Activated effector memory CD4-positive, alpha-beta T cell treated with Interleukin-2 at 50 U/mL for 16 hours (primary cell): Measurements from ENCODE around the gene ARMH1.
"Not testable (repeated sequence)": the region's sequence is repeated elsewhere in the genome, so short reads cannot be mapped to it uniquely, and the experiment has no call there.

ENCODE experiments used
- DNase-seq: peaks from one replicate; pipeline ENCODE4 v3.0.0-alpha.2; 2020

The ARMH1 gene

DNA sequence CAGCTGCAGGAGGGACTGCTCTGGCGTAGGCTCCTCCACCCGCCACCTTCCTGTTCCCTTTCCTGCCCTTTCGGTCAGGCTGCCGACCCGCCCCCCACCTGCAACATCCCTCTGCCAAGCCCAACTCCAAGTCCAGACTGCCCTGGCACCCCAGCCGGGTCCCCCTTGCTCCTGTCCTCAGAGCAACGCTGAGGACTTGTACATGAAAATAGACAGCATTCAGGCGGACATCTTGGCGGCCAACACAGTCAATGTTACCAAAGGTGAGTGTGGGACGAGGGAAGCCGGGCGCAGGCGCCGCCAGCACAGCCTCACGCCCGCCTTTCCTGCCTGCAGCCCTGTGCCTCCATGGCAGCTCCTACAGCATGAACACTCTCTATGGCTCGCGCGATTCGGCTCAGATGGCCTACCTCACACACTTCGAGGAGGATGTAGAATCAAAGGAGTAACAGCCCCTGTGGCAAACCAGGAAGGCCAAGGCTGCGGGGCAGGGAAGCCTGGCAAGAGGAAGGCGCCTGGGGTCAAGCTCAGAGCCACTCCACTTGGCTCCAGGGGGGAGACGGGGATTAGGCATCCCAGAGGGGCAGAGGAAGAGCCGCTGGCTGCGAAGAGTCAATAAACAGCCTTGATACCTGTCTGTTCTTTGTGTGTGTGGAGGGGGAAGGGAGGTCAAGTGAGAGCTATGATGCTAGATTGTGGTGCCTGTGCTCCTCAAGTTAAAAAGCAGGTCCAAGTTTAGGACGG lies 50.6 kb downstream of the ARMH1 start:
- DNase-seq: no peak

DNA sequence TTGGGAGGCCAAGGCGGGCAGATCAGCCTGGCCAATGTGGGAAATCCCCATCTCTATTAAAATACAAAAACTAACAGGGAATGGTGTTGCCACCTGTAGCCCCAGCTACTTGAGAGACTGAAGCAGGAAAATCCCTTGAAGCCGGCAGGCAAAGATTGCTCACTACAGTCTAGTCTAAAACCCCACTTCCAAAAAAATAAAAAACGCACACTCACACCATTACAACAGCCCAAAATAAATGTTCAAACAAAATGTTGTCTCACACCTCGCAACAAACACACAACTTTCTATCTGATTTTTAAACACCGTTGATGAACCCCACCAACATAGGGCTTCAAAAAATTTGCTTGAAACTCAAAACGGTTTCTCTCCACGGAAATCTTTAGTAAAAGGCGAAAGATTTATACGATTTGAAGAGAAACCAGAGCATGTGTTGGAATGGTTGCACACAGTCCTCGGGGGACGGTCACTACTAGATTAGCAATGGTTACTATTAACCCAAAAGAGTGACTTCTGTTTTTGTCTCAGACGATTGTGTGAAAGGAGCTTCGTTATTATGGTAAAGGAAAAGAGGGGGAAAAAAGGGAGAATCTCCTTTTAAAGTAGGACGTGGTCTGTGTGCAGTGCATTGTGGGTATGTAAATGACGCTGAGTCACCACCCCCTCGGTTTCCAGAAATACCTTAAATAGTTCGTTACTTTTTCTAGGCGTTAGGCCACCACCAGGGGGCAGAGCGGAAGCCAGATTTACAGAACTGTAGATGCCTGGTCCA lies 56.4 kb downstream of the ARMH1 start, which contains the start of gene RNU5D-1:
Gene RNU5D-1, minus strand, starts transcription at position 430 of the 772 bp plus-strand sequence.
- peak; percentile 86 for DNase-seq

DNA sequence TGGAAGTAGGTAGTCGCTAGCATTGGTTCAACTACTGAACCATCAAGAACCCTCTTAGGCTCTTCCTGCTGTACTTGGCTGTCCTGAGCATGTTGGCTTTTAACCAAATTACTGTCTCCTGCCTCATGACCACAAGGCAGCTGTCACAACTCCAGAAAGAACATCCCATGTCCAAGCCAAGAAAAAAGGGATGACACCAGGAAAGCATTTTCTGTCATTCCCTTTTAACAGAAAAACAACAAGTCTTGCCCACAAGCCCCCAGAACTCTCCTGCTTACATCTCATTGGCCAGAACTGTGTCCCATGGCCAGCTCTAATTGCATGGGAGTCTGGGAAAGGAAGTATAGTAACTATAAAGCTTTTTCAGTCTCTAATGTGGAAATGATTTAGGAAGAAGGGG lies 58.9 kb downstream of the ARMH1 start:
- no peak for DNase-seq

DNA sequence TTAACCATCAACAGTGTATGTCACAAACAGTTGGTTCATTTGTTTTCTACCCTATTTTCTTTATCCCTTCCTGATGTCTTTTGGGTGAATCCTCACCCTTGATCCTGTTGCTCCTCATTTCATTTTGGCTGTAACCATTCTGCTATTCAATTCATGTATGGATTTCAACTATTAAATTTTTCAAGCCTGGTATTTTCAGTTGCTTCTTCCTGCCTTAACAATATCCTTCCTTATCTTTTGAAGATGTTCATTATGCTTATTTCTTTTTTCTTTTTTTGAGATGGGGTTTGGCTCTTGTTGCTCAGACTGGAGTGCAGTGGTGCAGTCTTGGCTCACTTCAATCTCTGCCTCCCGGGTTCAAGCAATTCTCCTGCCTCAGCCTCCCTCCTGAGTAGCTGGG lies 59.3 kb downstream of the ARMH1 start:
- no peak for DNase-seq

DNA sequence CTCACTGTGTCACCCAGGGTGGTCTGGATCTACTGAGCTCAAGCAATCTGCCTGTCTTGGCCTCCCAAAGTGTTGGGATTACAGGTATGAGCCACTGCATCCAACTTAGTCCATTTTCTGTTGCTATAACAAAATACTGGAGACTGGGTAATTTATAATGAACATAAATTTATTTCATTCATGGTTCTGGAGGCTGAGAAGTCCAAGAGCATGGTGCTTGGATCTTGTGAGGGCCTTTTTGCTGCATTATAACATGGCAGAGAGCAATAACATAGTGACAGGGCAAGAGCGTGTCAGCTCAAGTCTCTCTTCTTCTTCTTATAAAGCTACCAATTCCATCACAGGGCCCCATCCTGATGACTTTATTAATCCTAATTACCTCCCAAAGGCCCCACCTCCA lies 61.5 kb downstream of the ARMH1 start:
- DNase-seq: no peak

DNA sequence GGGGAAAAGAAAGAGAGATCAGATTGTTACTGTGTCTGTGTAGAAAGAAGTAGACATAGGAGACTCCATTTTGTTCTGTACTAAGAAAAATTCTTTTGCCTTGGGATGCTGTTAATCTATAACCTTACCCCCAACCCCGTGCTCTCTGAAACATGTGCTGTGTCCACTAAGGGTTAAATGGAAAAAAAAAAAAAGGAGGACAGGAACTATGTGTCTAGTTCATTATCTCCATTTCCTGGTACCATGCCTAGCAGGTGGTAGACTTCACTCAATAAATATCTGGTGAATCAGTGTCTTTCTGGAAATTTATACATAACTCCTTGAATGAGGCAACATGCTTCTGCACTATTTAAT lies 64.4 kb downstream of the ARMH1 start:
- DNase-seq: not testable (repeated sequence)

DNA sequence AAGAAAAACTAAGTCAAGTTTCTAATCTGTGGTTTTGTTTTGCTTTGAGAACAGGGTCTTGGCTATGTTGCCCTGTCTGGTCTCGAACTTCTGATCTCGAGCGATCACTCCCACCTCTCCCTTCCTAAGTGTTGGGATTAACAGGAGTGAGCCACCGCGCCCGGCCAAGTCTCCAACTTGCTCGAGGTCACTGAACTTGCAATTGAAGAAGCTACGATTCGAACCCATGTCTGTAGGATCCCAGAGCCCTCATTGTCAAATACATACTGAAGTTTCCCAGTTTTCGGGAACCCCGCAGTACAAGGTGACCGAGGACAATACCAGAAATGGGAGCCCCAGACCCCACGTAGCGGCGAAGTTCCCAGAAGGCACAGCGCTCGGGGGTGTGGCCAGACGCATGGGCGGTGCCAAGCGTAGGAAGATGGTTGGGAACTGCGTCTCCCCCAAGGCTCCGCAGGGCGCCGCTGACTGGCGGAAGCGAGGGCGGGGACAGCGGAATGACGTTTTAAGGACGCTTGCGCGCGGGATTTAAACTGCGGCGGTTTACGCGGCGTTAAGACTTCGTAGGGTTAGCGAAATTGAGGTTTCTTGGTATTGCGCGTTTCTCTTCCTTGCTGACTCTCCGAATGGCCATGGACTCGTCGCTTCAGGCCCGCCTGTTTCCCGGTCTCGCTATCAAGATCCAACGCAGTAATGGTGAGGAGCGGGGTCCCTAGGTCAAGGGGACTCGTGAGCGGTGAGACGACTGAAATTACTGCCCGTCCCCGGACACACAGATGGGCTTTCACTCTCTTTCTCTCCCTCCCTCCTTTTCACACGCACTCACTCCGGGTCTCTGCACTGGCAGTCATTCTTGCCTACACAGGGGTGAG lies 65.0 kb downstream of the ARMH1 start, which contains the start of gene KIF2C:
Gene KIF2C, plus strand, starts transcription at position 531 of the 872 bp plus-strand sequence. Its CDS starts 96 bp downstream, at position 627.
- DNase-seq: peak; percentile 95

DNA sequence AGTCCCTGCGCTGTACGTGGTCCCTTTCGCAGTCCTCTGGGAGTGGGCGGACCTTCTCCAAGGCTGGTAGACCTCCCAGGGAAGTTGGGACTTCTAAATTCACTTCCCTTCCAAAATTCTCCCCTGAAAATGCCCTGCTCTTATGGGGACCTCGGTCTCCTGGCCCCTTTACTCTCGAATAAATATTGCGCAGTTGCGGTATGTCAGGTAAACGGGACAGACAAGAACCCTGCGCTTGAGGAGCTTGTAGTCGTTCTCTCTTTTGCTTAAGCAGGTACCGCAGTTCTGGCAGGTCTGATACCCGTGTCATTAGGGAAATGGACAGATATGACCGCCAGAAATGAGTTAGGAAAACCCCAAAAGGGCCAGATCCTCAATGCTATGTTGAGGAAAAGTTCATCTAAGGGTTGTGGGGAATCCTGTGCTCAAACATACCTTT lies 65.7 kb downstream of the ARMH1 start:
- DNase-seq: no peak

DNA sequence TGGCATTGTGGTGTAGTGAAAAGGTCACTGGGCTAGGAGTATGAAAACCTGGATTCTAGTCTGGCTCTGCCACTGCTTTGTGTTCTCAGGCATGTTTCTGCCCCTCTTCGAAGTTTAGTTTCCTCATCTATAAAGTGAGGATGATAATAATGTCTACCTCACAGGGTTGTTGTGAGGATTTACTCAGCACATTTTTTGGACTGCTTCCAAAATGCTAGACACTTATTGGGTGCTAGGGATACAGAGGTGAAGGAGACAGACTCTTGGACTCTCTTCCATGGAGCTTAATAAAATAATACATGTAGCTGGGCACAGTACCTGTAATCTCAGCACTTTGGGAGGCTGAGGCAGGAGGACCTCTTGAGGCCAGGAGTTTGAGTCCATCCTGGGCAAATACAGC lies 68.7 kb downstream of the ARMH1 start:
- no peak for DNase-seq

DNA sequence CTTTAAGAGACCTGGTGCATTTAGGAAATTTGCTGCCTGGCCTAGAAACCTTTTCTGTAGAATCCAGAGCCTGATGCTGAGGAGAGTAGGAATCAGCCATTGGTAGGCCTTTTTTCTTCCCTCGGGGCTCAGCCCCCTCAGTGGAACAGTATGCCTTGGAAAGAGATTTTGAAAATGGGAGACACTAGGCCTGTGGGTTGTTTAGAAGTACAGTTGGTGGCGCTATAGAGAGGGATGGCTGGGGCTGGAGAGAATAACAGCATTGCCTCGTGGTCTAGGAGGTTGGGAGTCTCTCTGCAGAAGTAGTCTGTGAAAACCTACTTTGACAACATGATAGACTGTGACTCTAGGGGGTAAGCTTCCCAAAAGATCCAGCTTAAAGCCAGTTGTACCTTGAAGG lies 73.4 kb downstream of the ARMH1 start:
- DNase-seq: no peak

DNA sequence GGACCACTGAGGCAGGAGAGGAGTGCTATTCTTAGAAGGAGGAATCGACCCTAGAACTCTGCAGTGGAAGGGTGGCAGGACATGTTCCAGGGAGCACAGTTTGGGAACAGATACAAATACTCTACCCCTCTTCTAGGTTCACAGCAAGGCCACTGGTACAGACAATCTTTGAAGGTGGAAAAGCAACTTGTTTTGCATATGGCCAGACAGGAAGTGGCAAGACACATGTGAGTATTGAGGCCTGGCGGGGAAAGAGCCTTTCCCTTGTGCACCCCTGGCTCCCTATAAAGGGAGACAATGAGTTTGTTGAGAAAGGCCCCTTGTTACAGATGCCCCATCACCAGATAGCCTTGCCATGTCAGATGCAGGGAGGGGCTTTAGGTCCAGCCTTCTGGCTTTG lies 82.9 kb downstream of the ARMH1 start:
- DNase-seq: no peak

DNA sequence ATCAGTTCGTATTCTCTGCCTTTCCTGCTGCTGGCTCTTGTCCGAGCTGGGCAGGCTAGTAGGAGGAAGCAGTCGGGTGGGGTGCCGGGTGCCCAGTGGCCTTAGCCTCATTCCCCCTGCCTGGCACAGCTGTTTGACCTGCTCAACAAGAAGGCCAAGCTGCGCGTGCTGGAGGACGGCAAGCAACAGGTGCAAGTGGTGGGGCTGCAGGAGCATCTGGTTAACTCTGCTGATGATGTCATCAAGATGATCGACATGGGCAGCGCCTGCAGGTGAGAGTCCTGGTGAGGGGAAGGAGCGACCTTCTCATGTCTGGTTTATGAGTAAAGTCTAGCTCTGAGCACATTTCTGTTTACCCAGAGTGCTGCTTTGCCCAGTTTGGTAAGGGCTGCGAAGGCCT lies 84.6 kb downstream of the ARMH1 start:
- DNase-seq: no peak

DNA sequence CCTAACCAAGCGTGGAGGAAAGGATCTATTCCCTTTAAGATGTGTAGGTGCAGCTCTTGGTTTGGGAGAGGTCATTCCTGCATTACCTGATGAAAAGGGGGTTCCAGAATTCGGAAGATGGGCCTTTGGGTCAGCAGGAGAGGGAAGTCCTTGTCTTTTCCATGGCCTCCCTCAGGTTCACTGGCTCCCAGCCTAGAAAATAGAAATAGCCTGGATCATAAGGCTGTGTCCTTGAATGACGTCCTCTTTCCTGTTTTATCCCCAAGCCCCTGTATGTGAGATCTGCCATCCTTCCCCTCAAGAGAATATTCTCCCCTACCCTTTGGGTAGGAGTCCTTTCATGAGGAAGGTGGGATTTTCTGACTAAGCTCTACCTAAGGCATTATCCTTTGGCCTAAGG lies 86.4 kb downstream of the ARMH1 start:
- no peak for DNase-seq

DNA sequence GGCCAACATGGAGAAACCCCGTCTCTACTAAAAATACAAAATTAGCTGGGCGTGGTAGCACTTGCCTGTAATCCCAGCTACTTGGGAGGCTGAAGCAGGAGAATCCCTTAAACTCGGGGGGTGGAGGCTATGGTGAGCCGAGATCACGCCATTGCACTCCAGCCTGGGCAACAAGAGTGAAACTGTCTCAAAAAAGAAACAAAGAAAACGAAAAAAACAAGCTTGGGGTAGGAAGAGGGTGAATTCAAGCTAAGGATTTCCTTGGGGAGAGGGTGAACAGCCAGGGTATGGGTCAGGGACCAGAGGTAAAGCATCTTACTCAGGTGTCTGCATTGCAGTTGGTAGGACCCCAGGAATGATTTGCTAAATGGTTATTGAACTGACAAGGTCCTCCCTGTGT lies 91.9 kb downstream of the ARMH1 start:
- DNase-seq: not testable (repeated sequence)
